Activated CD8-positive, alpha-beta memory T cell treated with anti-CD3 and anti-CD28 coated beads, Interleukin-2, amount 50 U/mL, for 48 hours (primary cell): ENCODE results near the gene ELMO2.
A peak's percentile ranks its signal among the peaks of the same experiment; 100 is the strongest.

Experiments
- DNase-seq: peaks from one replicate; pipeline ENCODE4 v3.0.0-alpha.2; 2020

The ELMO2 gene, protein sequence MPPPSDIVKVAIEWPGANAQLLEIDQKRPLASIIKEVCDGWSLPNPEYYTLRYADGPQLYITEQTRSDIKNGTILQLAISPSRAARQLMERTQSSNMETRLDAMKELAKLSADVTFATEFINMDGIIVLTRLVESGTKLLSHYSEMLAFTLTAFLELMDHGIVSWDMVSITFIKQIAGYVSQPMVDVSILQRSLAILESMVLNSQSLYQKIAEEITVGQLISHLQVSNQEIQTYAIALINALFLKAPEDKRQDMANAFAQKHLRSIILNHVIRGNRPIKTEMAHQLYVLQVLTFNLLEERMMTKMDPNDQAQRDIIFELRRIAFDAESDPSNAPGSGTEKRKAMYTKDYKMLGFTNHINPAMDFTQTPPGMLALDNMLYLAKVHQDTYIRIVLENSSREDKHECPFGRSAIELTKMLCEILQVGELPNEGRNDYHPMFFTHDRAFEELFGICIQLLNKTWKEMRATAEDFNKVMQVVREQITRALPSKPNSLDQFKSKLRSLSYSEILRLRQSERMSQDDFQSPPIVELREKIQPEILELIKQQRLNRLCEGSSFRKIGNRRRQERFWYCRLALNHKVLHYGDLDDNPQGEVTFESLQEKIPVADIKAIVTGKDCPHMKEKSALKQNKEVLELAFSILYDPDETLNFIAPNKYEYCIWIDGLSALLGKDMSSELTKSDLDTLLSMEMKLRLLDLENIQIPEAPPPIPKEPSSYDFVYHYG

DNA sequence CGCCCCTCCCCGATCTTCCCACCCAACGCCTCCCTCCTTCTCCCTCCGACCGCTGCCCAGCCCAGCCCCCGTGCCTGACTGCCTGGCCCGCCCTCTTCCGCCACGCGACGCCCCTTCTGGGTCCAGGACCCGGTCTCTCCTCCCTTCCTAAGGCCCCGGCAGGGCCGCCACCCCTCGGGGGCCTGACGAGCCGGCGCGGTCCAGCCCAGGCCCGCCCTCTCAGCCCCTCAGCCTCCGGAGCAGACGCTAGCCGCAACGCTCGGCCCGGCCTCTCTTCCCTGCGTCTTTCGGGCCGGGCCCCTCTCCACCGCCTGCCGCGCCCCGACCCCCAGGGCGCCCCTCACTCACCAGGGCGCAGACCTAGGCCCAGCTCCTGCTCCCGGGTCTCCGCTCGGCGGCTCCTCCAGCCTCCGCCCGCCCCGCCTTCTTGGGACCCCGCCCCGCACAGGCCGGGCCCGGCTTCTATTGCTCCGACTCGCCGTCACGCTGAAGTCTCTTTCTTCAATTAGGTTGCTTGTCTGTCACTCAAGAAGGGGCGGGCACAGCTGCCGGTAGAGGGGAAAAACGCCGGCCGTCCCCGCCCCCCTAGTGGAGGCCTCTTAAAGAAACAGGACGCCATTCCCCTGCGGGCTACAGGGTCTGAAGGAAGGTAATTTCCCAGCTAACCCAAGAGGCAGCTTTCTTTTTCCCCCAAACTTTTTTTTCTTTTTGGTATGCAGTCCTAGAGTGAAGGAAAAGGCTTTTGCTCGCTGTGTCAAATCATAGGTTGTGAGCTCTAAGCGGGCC lies at the start of gene ELMO2:
Gene ELMO2 (minus strand): TSS at position 416 of the 786 bp plus-strand sequence. CDS start 12,133 bp downstream, outside the sequence.
- peak; percentile 94 for DNase-seq

DNA sequence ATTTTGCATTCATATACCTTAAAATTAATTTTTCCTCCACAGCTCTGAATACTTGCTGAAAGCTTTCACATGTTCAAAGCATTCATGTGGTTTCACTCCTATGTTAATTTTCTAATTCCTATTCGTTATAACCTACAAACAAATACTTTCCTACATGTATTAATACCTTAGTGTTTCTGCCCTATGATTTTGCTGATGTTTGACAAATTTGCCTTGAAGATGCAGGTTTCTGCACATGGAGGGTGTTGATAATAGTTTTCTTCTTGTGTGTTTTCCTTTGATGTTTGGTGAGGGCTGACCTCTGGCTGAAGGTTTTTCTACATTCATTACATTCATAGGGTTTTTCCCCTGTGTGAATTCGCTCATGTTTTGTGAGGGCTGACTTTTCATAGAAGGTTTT lies 49.3 kb upstream of the ELMO2 start:
- no peak for DNase-seq

DNA sequence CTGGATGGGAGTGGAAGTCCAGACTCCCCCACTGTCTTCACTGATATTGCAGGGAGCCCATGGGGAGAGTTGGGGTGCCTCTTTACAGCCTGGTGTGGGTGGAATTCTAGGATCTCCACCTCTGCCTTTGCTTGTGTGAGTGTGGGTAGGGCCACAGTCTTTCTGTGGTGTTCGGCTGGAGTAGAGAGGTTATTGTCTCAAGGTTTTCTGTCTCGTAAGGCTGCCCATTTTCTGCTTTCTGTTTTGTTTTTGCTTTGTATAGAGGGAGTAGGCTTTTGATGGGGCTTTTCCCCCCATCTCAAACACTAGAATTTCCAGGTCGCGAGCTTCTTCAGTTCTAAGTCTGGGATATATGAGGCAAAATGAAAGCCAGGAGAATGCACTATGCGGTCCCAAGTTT lies 40.4 kb upstream of the ELMO2 start:
- DNase-seq, result no peak

DNA sequence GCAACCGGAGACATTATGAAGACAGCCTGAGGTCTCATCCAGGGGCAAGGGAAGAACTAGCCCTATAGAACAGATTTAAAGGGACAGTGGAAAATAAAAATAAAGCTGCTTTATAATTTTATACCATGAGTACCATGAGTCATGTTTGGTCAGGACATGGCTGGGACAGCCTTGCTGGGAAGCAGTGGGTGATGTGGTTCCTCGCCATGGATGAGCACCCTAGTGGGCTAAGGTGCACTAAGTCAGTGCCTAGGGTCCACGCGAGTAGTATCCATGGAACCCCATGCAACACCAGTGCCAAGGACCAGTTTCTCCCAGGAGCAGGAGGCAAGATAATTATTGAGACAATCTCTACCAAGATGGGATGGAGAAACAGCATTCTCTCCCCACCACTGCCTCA lies 33.4 kb upstream of the ELMO2 start:
- no peak for DNase-seq

DNA sequence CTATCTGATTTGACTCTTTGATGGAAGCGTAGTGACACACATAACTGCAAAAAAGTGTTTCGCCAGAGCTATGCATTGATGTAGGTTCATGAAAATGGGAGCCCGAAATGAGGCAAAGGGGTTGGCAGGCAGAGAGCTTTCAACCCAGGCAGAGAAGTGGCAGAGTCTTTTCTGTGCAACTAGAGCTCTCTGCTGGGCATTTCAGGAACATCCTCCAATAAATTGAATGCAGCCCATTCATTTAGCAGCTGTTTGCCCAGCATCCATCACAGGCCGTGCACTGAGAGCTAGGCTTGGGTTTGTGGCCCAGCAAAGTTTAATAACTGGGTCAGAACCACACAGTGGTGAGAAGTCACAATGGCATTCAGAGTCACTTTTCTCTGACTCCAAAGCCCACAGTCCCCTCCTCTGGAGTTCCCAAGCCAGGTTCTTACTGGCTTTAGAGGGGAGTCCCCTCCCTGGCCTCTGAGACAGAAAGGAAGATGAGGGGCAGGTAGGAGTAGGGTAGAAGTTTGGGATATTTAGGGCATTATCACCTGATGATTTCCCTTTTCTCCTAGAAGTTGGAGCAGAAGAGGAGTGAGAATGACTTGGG lies 31.8 kb upstream of the ELMO2 start:
- DNase-seq, result no peak

DNA sequence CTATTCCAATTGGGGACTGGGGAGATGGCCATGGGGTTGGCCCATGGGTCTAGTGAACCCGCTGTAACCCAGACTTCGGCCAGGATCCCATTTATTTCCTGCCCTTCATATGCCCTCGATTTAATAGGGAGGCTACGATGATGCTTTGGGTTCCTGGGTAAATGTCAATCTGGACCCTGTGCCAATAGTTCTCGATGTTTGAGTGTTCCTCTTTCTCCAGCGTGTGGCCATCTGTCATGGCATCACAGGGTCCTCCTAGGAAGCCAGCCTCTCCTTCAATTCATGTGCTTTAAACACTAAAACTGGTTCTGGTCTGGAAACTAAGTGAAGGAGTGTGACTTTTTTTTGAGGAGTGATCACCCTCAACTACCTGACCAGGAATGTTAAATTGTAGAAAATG lies 28.7 kb upstream of the ELMO2 start:
- DNase-seq, result no peak

DNA sequence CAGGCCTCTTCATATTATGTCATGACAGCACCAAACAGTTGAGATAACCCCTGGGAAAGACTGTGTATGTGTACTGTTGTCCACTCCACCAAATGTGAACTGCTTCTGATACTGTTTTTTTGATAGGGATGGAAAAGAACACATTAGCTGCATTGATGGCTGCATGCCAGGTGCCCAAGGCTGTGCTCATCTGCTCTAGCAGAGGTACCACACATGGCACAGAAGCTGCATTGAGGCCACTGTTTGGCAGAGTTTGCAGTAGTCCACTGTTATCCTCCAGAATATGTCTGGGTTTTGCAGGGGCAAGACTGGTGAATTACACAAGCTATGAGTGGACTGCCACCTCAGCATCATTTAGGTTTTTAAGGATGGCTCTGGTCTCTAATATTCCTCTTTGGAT lies 28.2 kb upstream of the ELMO2 start:
- DNase-seq, result no peak

DNA sequence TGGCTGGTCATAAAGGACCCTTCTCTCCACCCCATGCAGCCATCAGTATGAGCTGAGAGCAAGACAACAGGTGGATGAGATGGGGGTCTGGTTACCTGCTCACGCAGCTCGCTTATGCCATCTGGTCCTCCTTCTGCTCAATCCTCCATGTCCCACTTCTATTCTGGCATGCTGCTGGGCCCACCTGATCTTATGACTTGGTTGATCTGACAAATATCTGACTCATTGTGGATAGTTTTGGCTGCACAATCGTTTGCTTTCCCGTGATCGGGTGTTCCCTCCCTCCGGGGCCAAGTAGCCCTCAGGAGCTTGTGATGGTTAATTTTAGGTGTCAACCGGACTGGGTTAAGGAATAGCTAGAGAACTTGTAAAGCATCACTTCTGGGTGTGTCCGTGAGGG lies 26.6 kb upstream of the ELMO2 start:
- no peak for DNase-seq

DNA sequence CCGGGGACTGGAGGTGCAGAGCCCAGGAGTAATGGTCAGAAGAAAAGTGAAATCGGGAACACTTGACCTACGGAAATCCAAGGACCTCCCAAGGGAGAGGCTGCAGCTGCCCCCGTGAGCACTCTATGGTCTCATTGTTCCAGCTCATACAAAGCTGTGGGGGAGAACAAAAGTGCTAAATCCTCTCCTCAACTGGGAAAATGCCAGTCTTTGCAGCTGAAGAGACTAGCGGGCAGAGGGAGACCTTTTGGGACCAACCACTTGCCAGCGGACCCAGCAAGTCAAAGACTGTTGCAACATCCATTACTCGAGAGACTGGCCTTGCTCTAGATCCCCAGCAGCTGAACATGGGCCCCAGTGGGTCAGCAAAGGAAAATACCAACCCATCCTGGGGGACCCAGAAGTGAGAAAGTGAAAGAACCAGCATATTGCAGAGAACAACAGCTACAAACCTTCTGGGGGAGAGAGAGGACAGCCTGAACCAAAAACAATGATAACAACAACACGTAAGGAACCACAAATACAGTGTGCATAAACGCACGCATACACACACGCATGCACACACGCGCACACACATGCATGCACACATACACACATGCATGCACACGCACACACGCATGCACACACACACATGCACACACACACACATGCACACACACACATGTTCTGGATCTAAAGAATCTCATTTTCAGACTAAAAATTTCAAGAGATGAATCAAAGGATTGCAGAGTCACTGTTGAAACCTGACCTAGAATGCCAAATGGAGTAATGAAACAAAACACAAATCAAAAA lies 24.7 kb upstream of the ELMO2 start:
- no peak for DNase-seq

DNA sequence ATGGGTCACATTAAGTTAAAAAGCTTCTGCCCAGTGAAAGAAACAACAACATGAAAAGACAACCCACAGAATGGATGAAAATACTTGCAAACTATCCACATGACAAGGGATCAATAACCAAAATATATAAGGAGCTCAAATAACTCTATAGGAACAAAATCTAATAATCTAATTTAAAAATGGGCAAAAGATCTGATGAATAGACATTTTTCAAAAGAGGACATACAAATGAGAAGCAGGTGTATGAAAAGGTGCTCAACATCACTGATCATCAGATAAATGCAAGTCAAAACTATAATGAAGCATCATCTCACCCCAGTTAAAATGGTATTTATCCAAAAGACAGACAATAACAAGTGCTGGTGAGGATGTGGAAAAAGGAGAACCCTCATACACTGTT lies 21.0 kb upstream of the ELMO2 start:
- DNase-seq, result no peak

DNA sequence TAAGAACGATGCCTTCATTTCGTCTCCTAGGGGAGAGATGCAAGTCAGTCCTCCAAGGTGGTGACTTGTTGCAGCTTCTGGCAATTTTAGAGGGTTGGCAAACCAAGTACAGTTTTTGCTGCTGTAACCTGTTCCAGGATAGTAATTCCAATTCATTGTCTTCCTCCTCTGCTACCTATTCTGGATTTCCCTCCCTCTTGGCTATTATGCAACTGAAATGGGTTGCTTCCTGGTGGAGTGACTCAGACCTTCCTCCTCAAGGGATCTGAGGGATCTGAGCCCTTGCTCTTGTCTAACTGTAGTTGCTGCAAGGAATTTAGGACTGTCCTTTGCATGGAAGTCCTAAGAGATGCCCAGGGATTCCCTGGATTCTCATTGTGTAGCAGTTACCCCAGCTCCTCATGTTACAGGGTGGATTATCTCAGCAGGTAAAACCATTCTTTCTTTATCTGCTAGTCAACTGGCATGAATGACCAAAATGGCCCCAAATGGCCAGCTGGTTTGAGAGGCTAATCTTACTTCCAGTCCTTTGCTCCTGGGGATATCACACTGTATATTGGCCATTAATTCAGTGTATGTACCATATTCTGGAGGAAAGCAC lies 17.6 kb upstream of the ELMO2 start:
- DNase-seq, result no peak

DNA sequence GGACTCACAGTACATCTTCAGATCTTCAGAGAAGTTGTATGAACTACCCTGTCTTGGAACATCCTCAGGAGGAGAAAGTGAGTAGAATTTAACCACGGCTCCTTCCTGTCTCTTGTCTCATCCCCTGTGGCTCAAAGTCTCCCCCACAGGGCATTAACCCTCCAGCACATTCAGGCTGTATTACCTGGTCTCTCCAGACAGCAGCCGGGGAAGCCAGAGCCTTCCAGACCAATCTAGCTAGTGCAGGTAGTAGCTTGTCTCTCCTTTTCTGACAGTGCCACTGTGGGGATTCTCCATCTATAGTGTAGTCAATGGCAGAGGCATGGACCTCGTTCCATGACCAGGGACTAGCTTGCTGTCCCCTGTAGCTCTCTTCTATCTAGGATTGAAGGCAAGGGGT lies 16.9 kb upstream of the ELMO2 start:
- no peak for DNase-seq

DNA sequence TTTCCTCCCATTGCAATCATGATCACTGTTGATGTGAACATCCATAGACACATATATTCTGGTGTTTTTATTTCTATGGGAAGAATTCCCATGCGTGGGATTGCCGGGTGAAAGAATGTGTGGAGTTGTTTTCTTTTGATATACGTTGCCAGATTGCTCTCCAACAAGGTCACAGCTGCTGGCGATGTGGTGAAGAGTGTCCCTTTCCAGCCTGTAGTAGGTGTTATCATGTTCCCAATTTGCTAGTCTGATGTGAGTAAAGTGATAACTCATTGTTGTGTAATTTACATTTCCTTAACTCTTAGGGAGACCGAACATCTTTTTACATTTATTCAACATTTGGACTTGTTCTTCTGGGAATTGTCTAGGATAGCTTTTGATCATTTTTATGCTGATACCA lies 14.5 kb upstream of the ELMO2 start:
- DNase-seq, result no peak

DNA sequence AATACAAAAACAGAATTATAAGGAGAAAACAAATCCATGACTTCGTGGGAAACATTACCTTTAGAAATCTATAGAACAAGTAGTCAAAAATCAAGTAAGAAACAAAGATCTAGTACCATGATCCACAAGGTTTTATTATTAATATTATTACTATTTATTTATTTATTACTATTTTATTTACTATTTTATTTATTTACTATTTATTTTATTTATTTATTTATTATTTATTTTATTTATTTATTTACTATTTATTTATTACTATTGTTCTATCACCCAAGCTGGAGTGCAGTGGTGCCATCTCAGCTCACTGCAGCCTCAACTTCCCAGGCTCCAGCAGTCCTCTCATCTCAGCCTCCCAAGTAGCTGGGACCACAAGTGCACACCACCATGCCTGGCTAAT lies 13.5 kb upstream of the ELMO2 start:
- DNase-seq, result no peak

DNA sequence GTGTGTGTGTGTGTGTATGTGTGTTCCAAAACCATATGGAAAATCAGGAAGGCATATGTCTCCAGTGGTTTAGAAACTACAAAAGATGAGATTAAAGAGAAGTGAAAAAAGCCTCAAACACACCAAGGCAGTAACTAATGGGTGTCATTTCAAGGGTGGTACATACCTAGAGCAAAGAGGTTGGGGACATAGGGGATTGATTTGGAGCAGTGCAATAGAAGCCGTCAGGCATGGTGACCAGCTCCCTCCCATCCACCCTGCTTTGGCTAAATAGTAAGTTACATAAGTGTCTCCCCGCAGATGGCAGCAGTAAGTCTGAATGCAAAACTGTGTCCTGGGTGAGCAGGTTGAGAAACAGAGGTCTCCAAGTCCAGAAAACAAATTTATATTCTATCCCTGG lies 10.4 kb upstream of the ELMO2 start:
- no peak for DNase-seq

DNA sequence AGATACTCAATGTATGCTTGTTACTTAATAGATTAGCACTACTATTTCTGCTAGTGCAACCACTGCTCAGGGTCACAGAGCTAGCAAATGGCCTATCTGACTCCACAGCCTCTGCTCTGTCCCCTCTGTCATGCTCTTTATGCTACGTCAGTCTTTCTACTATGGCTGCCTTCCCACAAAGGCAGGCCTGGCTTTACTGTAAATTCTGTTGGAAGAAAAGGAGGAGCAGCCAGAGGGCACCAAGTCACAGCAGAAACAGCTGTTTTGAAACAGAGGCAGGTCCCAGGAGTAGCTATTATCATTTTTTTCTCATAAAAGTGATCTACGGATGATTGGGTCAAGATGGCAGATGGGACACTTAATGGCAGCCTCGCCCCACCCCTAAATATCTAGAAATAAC lies 10.0 kb upstream of the ELMO2 start:
- DNase-seq, result no peak

DNA sequence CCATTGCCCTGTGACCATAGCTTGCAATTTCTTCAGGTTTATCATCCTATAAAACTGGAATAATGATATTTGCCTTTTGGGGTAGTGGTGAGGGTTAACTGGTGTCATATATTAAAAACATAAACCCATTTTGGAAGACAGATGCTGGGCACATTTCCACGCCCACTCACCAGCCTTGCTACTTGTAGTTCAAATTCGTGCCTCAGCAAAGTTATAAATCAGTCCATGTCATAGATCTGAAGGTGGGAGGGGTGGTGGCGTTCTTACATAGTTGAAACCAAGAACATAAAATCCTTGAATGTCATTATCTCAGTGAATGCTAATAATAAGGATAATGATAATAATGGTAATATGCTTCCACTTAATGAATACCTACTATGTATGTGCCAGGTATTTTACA lies 9.4 kb upstream of the ELMO2 start:
- DNase-seq, result no peak

DNA sequence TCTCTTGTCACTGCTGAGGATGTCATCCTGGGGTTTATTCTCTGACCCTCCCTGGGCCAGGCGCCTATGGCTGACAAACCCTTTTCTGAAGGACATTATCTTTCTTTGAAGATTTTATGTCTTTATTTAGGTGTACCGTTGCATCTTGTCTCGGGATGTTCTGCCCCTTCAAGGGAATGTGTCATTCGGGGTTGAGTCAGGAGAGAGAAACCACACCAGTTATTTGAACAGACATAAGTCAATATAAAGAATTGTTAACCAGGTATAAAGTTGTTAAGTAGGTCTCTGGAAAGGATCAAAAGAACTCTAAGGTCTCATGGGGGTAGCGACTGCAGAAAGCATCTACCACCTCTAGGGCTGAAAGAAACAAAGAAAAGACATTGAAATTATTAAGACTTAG lies 8.2 kb upstream of the ELMO2 start:
- DNase-seq, result no peak

DNA sequence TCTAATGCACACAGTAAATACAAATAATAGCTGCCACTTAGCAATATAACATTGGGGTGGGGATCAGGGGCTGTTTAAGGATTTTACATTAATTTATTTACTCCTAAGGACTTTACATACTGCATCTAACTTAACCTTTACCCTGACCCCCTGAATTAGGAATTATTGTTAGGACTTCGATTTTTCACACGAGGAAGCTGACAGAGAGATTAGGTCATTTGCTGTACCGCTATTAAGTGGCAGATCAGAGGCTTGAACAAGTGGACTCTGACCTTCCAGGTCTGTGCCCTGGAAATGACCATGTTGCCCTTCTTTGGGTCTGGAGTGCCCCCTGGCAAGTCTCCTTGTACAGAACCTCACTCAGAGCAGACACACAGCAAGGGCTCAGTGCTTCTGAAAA lies 5.2 kb upstream of the ELMO2 start:
- no peak for DNase-seq

DNA sequence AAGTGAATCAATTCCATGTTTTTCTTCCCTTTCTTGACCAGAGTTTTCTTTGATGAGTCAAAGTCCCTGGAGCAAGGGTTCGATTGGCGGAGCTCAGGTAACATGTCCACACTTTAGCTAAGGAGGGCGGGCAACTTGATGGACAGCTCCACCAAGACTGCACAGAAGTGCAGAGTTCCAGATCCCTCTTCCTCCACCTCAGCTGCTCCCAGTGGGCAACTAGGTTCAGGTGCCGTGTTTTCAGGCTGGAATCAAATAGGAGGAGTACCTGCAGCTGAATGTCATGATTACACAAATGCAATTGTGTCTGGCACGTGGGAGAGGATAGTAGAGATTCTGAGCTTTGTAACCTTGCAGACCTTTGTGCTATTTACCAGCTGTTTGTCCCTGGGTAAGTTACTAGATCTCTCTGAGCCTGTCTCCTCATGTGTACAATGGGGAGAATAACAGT lies 1.9 kb upstream of the ELMO2 start:
- no peak for DNase-seq

DNA sequence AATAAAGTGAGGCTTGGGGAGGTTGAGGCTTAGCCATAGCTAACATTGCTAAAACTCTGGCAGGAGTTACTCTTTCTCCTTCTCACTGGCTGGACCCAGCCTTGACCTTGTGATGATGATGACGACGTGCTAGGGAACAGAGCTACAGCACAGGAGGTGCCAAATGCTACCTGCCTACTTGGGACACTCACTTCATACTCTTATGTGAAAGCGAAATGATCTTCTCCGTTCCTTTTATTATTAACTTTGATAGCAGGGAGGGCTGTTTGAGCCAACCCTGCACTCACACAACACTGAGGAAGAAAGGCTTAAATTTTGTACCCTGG lies 1.2 kb upstream of the ELMO2 start:
- DNase-seq, result no peak

DNA sequence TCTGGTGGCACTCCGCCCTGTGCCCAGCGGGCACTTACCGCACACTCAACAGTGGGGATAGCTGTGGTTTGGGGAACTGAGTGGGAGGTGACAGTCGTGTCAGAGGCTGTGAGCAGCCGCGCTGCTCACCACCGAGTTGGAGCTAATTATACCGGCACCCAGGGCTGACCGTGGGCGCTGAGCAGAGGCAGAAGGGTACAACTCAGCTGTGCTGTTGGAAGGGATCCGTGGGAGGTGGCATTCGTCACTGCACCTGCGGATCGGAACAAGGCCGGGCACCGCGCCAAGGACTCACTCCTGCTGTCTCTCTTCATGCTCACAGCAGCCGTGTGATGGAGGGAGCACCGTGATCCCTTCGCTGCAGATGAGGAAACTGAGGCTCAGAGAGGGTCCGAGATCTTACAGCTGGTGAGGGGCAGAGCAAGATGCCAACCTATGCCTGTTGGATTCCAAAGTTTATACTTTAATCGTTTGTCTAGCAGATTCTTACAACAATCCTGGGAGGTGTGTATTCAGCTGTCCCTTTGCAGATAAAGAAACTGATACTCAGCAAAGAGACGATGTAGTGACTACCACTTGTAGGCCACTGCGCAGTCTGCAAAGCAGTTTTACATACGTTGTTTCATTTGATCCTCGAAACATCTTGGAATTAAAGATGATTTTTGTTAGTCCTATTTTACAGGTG lies 713 bp upstream of the ELMO2 start:
- peak; percentile 93 for DNase-seq
